Transverse colon (tissue), 3 donors: Measurements from ENCODE around the gene WEE1.

Source experiments
- POLR2A ChIP-seq: fragments of 450-650 bp; IDR thresholded peaks from one replicate; pipeline ENCODE4 v1.6.1; 2016; ENCODE audit warnings: antibody characterized with exemption, mild to moderate bottlenecking, moderate library complexity
- TF ChIP-seq, protein P1 (sequence below), 5 experiments: fragments of 200-600 bp in 3 of 5; fragments of 450-650 bp in 2 of 5; sonication (generic) in 3 of 5; IDR thresholded peaks; 1 replicate in 2 of 5; 2 replicates in 3 of 5; pipeline ENCODE4 v1.5.1; 2016 to 2017; ENCODE audit warnings: antibody characterized with exemption in 5 of 5, inconsistent platforms in 3 of 5, mild to moderate bottlenecking in 2 of 5, moderate library complexity in 1 of 5

DNA sequence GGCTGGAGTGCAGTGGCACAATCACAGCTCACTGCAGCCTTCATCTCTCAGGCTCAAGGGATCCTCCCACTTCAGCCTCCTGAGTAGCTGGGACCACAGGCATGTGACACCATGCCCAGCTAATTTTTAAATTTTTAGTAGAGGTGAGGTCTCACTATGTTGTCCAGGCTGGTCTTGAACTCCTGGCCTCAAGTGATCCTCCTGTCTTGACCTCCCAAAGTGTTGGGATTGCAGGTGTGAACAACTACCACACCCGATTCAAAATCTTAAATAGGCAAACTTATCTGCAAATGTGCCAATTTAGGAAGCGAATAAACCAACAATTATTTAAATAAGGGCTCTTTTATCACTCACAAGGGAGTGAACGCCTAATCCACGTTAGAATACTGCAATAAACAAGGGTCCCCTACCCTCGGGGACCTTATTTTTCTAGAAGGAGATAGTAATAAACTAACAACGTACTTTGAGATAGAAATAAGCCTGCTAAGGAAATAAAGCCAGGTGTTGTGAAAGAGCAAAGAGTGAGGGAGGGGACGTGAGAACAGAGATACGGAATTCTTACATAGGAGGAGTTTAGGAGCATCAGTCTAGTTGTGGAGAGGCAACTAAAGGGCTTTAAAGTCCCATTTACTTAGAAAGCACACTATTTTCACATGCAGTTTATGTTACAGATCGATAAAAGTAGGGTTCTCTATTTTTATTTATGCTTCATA lies 3.0 kb upstream of the WEE1 start:
- TF ChIP-seq, protein P1, sequence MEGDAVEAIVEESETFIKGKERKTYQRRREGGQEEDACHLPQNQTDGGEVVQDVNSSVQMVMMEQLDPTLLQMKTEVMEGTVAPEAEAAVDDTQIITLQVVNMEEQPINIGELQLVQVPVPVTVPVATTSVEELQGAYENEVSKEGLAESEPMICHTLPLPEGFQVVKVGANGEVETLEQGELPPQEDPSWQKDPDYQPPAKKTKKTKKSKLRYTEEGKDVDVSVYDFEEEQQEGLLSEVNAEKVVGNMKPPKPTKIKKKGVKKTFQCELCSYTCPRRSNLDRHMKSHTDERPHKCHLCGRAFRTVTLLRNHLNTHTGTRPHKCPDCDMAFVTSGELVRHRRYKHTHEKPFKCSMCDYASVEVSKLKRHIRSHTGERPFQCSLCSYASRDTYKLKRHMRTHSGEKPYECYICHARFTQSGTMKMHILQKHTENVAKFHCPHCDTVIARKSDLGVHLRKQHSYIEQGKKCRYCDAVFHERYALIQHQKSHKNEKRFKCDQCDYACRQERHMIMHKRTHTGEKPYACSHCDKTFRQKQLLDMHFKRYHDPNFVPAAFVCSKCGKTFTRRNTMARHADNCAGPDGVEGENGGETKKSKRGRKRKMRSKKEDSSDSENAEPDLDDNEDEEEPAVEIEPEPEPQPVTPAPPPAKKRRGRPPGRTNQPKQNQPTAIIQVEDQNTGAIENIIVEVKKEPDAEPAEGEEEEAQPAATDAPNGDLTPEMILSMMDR (IDR thresholded peaks at IDR 0.05): no peak
- no peak for TF ChIP-seq POLR2A
